HepG2 (cell line): Measurements from ENCODE around the gene IFNLR1. TPM values are rescaled to one million over a fixed set of nuclear protein-coding genes. Genes with fewer than 3 reads are reported as not detected.
A peak's percentile ranks its signal among the peaks of the same experiment; 100 is the strongest.

Experiments used
- ARID3A ChIP-seq: IDR thresholded peaks from 2 replicates; pipeline ENCODE4 v1.6.1; 2012; ENCODE audit warnings: low read depth, low read length, improper control_type of control experiment
- FOXP1 ChIP-seq, 2 experiments: fragments of 450-650 bp in 1 of 2; IDR thresholded peaks; 2 replicates each; pipeline ENCODE4 v1.6.1; 2017 to 2018; ENCODE audit warnings: antibody characterized with exemption in 1 of 2
- FOXP4 ChIP-seq: sonication (generic); formaldehyde crosslinking; IDR thresholded peaks from 2 replicates; pipeline ENCODE4 v1.4.0; 2020; ENCODE audit warnings: missing genetic modification reagents
- GATAD2A ChIP-seq: IDR thresholded peaks from 2 replicates; pipeline ENCODE4 v1.6.1; 2016
- MIXL1 ChIP-seq: IDR thresholded peaks from 2 replicates; pipeline ENCODE4 v1.6.1; 2016
- MYC ChIP-seq: sonication (generic); formaldehyde crosslinking; IDR thresholded peaks from 2 replicates; pipeline ENCODE4 v1.9.0; 2021; ENCODE audit warnings: missing genetic modification reagents, borderline replicate concordance
- NCOA2 ChIP-seq: sonication (generic); formaldehyde crosslinking; IDR thresholded peaks from 2 replicates; pipeline ENCODE4 v1.8.0; 2022; ENCODE audit warnings: inconsistent platforms
- PRDM4 ChIP-seq: sonication (generic); formaldehyde crosslinking; IDR thresholded peaks from 2 replicates; pipeline ENCODE4 v1.9.0; 2021; ENCODE audit warnings: missing genetic modification reagents, borderline replicate concordance
- SOX13 ChIP-seq, 3 experiments: fragments of 450-650 bp in 1 of 3; sonication (generic) in 1 of 3; formaldehyde crosslinking in 1 of 3; IDR thresholded peaks in 2 of 3; conservative IDR thresholded peaks in 1 of 3; 2 replicates each; pipeline versions ENCODE4 v1.5.0 to v1.6.1; 2016 to 2020; ENCODE audit warnings: antibody characterized with exemption in 1 of 3, mild to moderate bottlenecking in 1 of 3, missing compliant biosample characterization in 1 of 3, missing genetic modification reagents in 1 of 3, moderate library complexity in 1 of 3
- SP5 ChIP-seq: IDR thresholded peaks from 2 replicates; pipeline ENCODE4 v1.6.1; 2016; ENCODE audit warnings: low read depth, borderline replicate concordance
- SRSF4 ChIP-seq: fragments of 200-400 bp; formaldehyde crosslinking; IDR thresholded peaks from one replicate; pipeline ENCODE4 v1.6.1; 2018; ENCODE audit warnings: mild to moderate bottlenecking, low read depth, low read length, moderate library complexity; ENCODE audit not compliant: poor library complexity, severe bottlenecking
- TEF ChIP-seq: sonication (generic); formaldehyde crosslinking; IDR thresholded peaks from 2 replicates; pipeline ENCODE4 v1.5.0; 2020; ENCODE audit warnings: missing genetic modification reagents
- ZBTB10 ChIP-seq: sonication (generic); formaldehyde crosslinking; IDR thresholded peaks from 2 replicates; pipeline ENCODE4 v1.4.0; 2020; ENCODE audit warnings: missing genetic modification reagents, borderline replicate concordance
- ZNF232 ChIP-seq: sonication (generic); formaldehyde crosslinking; IDR thresholded peaks from 2 replicates; pipeline ENCODE4 v1.4.0; 2020; ENCODE audit warnings: missing genetic modification reagents, borderline replicate concordance
- ZNF430 ChIP-seq: sonication (generic); formaldehyde crosslinking; IDR thresholded peaks from 2 replicates; pipeline ENCODE4 v1.9.0; 2021; ENCODE audit warnings: mild to moderate bottlenecking, missing genetic modification reagents
- ZNF614 ChIP-seq: IDR thresholded peaks from 2 replicates; pipeline ENCODE4 v1.6.1; 2018; ENCODE audit warnings: missing biosample characterization, missing genetic modification reagents, inconsistent platforms, borderline replicate concordance
- ZNF770 ChIP-seq: sonication (generic); formaldehyde crosslinking; IDR thresholded peaks from 2 replicates; pipeline ENCODE4 v1.5.0; 2020; ENCODE audit warnings: mild to moderate bottlenecking, missing genetic modification reagents
- polyA plus RNA-seq, 8 experiments: library from polyadenylated mRNA; depleted of rRNA in 3 of 8; stranded (reverse) in 7 of 8; unstranded in 1 of 8; fragments of >200 nt; fragmentation: Illumina TruSeq in 4 of 8; extraction: Trizol in 4 of 8; gene quantifications; 2 replicates each; pipeline versions ENCODE4 v1.2.1 to v1.2.3, GENCODE V29; 2011 to 2016; ENCODE audit warnings: low read depth in 4 of 8, missing spikeins in 1 of 8, mixed read lengths in 1 of 8; ENCODE audit not compliant: insufficient read depth in 1 of 8
- total RNA-seq, 5 experiments: library from RNA; depleted of rRNA; stranded (reverse); fragments of >200 nt; fragmentation: Illumina TruSeq; extraction: Trizol; gene quantifications; 2 replicates each; pipeline ENCODE4 v1.2.3, GENCODE V29; 2016; ENCODE audit warnings: low read depth in 1 of 5

Gene IFNLR1
- total and polyA plus RNA-seq, 2 of the 13 experiments (the other 11 are each of a cell fraction or from before 2014, with no cell fraction given), result 3.8 to 8.5 TPM

GRCh38 chr1:24114753-24115152, 72.3 kb downstream of the IFNLR1 start (continued):
- TF ChIP-seq ZBTB10, result peak; percentile 82; the same call in 1 of the 2 replicates
- no peak for TF ChIP-seq PRDM4 (CRISPR knock-in tag)
- no peak for TF ChIP-seq FOXP1 (IDR thresholded peaks at IDR 0.05)
- peak; percentile 60 for TF ChIP-seq FOXP1 (CRISPR knock-in tag; IDR thresholded peaks at IDR 0.05)
- TF ChIP-seq GATAD2A (CRISPR knock-in tag), result peak; percentile 60
- TF ChIP-seq SRSF4, result no peak
- peak; percentile 66 for TF ChIP-seq SP5
- peak; percentile 71 for TF ChIP-seq FOXP4
- no peak for TF ChIP-seq ZNF430 (CRISPR knock-in tag)
- TF ChIP-seq MIXL1 (CRISPR knock-in tag), result peak; percentile 21; the same call in 1 of the 2 replicates
- TF ChIP-seq NCOA2, result peak; percentile 34; the same call in 1 of the 2 replicates
- peak; percentile 51 for TF ChIP-seq ZNF770 (CRISPR knock-in tag)
- TF ChIP-seq SOX13 (IDR thresholded peaks at IDR 0.05), result no peak
- 0 out of 4 replicates have a peak, but pooled peaks of 1 of the 2 experiments have one; percentile 47 for TF ChIP-seq SOX13 (CRISPR knock-in tag; conservative IDR thresholded peaks at IDR 0.05 in 1 of 2, IDR thresholded peaks at IDR 0.05 in 1 of 2)
- TF ChIP-seq ZNF232 (CRISPR knock-in tag), result no peak
- TF ChIP-seq ZNF614 (CRISPR knock-in tag), result 0 out of 2 replicates have a peak, but pooled peaks have one; percentile 42
- peak; percentile 55; the same call in 1 of the 2 replicates for TF ChIP-seq TEF
- 0 out of 2 replicates have a peak, but pooled peaks have one; percentile 27 for TF ChIP-seq MYC (CRISPR knock-in tag)
- TF ChIP-seq ARID3A, result no peak
- TF ChIP-seq, all 625 proteins: peak for 44
